Common myeloid progenitor, CD34-positive (primary cell): Measurements from ENCODE around the gene OR6K3. TPM values are rescaled to one million over a fixed set of nuclear protein-coding genes. Genes with fewer than 3 reads are reported as not detected.

Experiments
- CTCF ChIA-PET: fragments of 350-600 bp; sonication (Branson Sonifier 250); formaldehyde crosslinking; loops from one replicate; lab custom pipeline; 2021; ENCODE audit warnings: antibody characterized with exemption; lab: Charles Lee
- POLR2A ChIA-PET: fragments of 350-600 bp; sonication (Branson Sonifier 250); formaldehyde crosslinking; loops from one replicate; lab custom pipeline; 2021; ENCODE audit warnings: antibody characterized with exemption; lab: Charles Lee
- DNase-seq, 3 donors: peaks; one replicate each; pipeline versions ENCODE4 v3.0.0 to v3.0.0-alpha.2; 2013
- H3K27ac ChIP-seq, 2 experiments: 1 replicate in 1 of 2; 2 replicates in 1 of 2; pipeline ENCODE4 v1.7.0; 2013; ENCODE audit warnings: inconsistent platforms in 2 of 2, low read length in 2 of 2, mild to moderate bottlenecking in 2 of 2, low read depth in 1 of 2, moderate library complexity in 1 of 2; ENCODE audit not compliant: severe bottlenecking in 2 of 2, insufficient read depth in 1 of 2, poor library complexity in 1 of 2
- H3K27me3 ChIP-seq, 5 experiments: replicated peaks in 2 of 5; 1 replicate in 3 of 5; 2 replicates in 2 of 5; pipeline versions ENCODE4 v1.6.1 to v1.7.0; 2013; ENCODE audit warnings: low read length in 4 of 5, mild to moderate bottlenecking in 2 of 5, moderate library complexity in 2 of 5, inconsistent platforms in 1 of 5; ENCODE audit not compliant: insufficient read depth in 5 of 5, control insufficient read depth in 4 of 5
- H3K36me3 ChIP-seq, 4 experiments: 1 replicate in 2 of 4; 2 replicates in 2 of 4; pipeline versions ENCODE4 v1.6.1 to v1.7.0; 2013; ENCODE audit warnings: low read length in 3 of 4, control low read depth in 1 of 4, mild to moderate bottlenecking in 1 of 4; ENCODE audit not compliant: control insufficient read depth in 4 of 4, insufficient read depth in 4 of 4
- H3K4me1 ChIP-seq, 4 experiments: 1 replicate in 3 of 4; 2 replicates in 1 of 4; pipeline versions ENCODE4 v1.6.1 to v1.7.1; 2013; ENCODE audit warnings: low read length in 3 of 4, mild to moderate bottlenecking in 3 of 4, control low read depth in 1 of 4, inconsistent platforms in 1 of 4, moderate library complexity in 1 of 4; ENCODE audit not compliant: control insufficient read depth in 4 of 4, insufficient read depth in 4 of 4; ENCODE audit errors: control extremely low read depth in 1 of 4
- H3K4me3 ChIP-seq, 7 experiments: 1 replicate in 4 of 7; 2 replicates in 3 of 7; pipeline versions ENCODE4 v1.5.1 to v1.7.0; 2013; ENCODE audit warnings: mild to moderate bottlenecking in 7 of 7, low read length in 6 of 7, moderate library complexity in 6 of 7, inconsistent platforms in 2 of 7, low read depth in 2 of 7, control low read depth in 1 of 7; ENCODE audit not compliant: insufficient read depth in 4 of 7, control insufficient read depth in 1 of 7; ENCODE audit errors: extremely low read depth in 1 of 7
- H3K9me3 ChIP-seq, 5 experiments: 1 replicate in 4 of 5; 2 replicates in 1 of 5; pipeline versions ENCODE4 v1.6.1 to v1.7.1; 2013; ENCODE audit warnings: low read length in 4 of 5, mild to moderate bottlenecking in 2 of 5, inconsistent platforms in 1 of 5, low read depth in 1 of 5, moderate library complexity in 1 of 5; ENCODE audit not compliant: control insufficient read depth in 4 of 5, insufficient read depth in 2 of 5; ENCODE audit errors: control extremely low read depth in 1 of 5
- WGBS: methylation state at CpG from one replicate; pipeline ENCODE4 v1.1.5; 2013; ENCODE audit not compliant: insufficient coverage; 5-methylcytosine and 5-hydroxymethylcytosine counted together
- polyA plus RNA-seq: library from polyadenylated mRNA; unstranded; fragments of 120-200 nt; gene quantifications from one replicate; pipeline ENCODE4 v1.2.1, GENCODE V29; 2013

The OR6K3 gene, protein sequence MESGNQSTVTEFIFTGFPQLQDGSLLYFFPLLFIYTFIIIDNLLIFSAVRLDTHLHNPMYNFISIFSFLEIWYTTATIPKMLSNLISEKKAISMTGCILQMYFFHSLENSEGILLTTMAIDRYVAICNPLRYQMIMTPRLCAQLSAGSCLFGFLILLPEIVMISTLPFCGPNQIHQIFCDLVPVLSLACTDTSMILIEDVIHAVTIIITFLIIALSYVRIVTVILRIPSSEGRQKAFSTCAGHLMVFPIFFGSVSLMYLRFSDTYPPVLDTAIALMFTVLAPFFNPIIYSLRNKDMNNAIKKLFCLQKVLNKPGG
- not detected for polyA plus RNA-seq

DNA sequence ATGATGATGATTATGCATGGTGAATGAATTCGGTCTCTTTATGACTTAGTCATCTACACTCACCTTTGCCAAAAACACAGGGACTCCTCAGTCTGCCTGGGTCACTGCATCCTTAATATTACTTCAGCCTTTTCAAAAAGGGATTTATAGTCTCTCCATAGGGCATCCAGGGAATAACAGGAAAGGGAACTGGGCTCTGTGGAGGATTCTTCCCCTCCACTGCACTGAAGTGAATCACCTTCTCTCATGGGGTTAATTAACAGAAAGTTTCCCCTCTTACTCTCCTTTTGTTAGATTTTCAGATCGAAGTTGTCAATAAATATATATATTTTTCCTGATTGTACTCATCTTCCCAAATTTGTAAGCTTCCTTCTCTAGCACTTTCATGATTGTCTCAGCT is at the start of gene OR6K3:
TSS of gene OR6K3 (minus strand) at position 101 of the 400 bp plus-strand sequence. CDS start 2,605 bp downstream, outside the sequence.
- no peak for DNase-seq
- no CpG with 5 or more reads among the region's 2 CpGs for WGBS
- no peaks in the 10 kb centered on the region for H3K36me3 ChIP-seq
- H3K9me3 ChIP-seq, result no peaks in the 10 kb centered on the region
- H3K27me3 ChIP-seq, result no peaks in the 10 kb centered on the region
- H3K4me1 ChIP-seq, result no peaks in the 10 kb centered on the region
- ChIA-PET POLR2A (no interaction called here), CTCF (interaction anchor here (0.6 kb wide), 1 partner anchor 93 kb away, joined by 3 read pairs; no protein-coding TSS in a partner anchor)
- no peak within 1 kb of the TSS for H3K27ac ChIP-seq
- no peak within 1 kb of the TSS for H3K4me3 ChIP-seq

DNA sequence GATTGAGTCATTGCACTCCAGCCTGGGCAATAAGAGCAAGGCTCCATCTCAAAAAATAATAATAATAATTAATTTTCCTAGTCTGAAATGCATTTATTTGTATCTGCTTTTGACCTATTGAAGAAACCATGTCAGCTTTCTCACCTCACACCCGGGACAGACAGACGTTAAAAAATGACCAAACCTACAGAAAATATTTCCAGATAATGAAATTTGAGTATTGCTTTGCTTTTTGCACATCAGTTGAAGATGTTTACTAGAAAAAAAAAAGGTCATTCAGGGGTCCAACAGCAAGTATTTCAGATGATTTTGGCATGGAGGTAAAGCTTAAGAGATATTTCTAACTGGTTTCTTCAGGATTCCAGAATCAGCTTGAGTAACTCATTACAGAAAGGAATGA is 33.9 kb upstream of the OR6K3 start, which contains the start of gene OR6K6:
TSS of gene OR6K6 (plus strand) at position 301 of the 400 bp plus-strand sequence. CDS start 168 bp downstream, outside the sequence.
- no peaks in the 10 kb centered on the region for H3K4me1 ChIP-seq
- DNase-seq, result no peak
- POLR2A ChIA-PET, result no interaction called here
- no peak within 1 kb of the TSS for H3K27ac ChIP-seq
- no peaks in the 10 kb centered on the region for H3K27me3 ChIP-seq
- no CpG with 5 or more reads among the region's 2 CpGs for WGBS
- CTCF ChIA-PET, result interaction anchor here (1.2 kb wide), 1 partner anchor 29 kb away, joined by 3 read pairs; no protein-coding TSS in a partner anchor
- H3K4me3 ChIP-seq, result no peak within 1 kb of the TSS
- no peaks in the 10 kb centered on the region for H3K36me3 ChIP-seq
- H3K9me3 ChIP-seq, result no peaks in the 10 kb centered on the region

DNA sequence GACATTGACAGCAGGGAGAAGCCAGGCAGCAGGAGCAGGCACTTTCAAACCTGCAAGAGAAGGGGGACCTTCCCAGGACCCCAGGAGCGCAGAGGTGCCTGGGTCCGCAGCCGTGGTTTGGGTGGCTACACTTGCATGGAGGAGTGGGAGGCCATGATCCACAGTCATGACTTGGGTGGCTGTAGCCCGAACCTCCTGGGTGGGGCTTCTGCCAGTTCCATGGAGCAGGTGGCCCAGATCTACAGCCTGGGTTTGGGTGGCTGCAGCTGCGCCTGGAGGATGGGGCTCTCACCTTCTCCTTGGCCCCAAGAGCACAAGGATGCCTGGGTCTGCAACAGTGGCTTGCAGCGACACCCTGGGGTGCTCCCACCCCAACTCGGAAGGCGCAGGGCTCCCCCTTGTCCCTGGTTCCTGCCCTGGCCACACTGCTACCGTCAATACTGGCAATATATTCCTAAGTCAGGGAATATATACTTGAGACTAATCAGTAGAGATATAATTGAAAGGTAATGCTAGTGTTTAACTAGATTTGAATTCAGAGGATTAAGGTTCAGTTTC is 31.7 kb upstream of the OR6K3 start:
- Histone ChIP-seq H3K4me1 (no peaks in the 10 kb centered on the region), H3K9me3 (no peaks in the 10 kb centered on the region), H3K4me3 (no peak overlapping the region), H3K27ac (no peak overlapping the region), H3K36me3 (no peaks in the 10 kb centered on the region), H3K27me3 (no peaks in the 10 kb centered on the region)
- ChIA-PET CTCF (no interaction called here), POLR2A (no interaction called here)
- DNase-seq, result no peak
- 100% methylated on average over 9 of the region's 9 CpGs for WGBS

DNA sequence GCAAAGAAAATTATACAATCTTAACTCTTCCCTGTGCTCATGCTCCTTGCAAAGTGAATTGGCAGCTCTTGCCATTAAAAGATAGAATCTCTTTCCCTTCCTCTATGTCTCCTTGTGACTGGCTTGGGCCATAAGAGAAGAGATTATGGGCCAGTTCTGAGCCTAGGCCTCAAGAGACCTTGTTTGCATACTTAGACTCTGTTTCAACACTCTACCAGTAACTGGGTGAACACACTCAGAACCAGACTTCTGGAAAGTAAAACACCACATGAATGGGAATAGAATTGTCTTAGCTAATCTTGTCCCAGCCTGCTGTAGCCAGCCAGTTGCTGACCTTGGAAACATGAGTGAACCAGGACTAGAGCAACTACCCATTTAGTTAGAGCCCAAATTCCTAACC is 15.3 kb upstream of the OR6K3 start:
- no peaks in the 10 kb centered on the region for H3K27me3 ChIP-seq
- ChIA-PET POLR2A (no interaction called here), CTCF (no interaction called here)
- H3K4me3 ChIP-seq, result no peak overlapping the region
- no peaks in the 10 kb centered on the region for H3K36me3 ChIP-seq
- H3K4me1 ChIP-seq, result no peaks in the 10 kb centered on the region
- DNase-seq, result no peak
- no peak overlapping the region for H3K27ac ChIP-seq
- H3K9me3 ChIP-seq, result no peaks in the 10 kb centered on the region

DNA sequence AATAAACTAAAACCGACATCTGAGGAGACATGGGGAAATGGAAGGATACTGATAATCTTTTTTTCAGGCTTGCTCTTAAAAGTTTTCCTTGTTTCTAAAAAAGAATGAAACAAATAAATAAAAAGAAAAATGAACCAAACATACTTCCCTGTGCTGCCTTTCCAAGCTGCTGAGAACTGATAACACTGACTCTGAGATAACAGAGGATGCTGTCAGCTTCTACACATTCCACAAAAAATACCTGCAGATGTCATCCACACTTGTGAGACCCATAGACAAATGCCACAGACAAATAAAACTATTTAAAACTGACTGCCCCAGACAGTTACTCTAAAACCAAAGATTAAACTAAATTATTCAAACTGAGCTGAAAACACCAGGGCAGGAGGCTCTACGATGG is 12.0 kb upstream of the OR6K3 start:
- no peaks in the 10 kb centered on the region for H3K27me3 ChIP-seq
- H3K4me1 ChIP-seq, result no peaks in the 10 kb centered on the region
- DNase-seq, result no peak
- ChIA-PET POLR2A (no interaction called here), CTCF (interaction anchor here (1.2 kb wide), 1 partner anchor 52 kb away, joined by 3 read pairs; no protein-coding TSS in a partner anchor)
- H3K9me3 ChIP-seq, result no peaks in the 10 kb centered on the region
- H3K4me3 ChIP-seq, result no peak overlapping the region
- 100% methylated on average over 1 of the region's 2 CpGs for WGBS
- H3K27ac ChIP-seq, result no peak overlapping the region
- H3K36me3 ChIP-seq, result no peaks in the 10 kb centered on the region

DNA sequence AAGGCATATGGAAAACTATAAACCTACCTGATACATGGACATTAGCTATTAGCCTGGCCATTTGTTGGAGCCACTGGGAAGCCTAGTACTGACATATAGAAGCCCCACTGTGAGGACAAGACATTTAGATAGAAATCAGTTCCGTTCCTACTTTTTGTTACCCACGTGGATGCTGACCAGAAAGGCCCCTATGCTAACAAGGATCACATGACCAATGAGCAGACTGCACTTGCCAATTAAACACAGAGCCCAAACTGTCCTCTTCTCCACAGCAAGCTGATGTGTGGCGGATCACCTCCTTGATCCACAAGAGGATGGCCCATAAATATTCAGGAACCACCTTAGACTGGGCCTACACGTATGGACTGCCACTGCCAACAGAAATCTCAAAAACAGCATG is 11.2 kb upstream of the OR6K3 start:
- CTCF ChIA-PET, result no interaction called here
- POLR2A ChIA-PET, result no interaction called here
- H3K27ac ChIP-seq, result no peak overlapping the region

DNA sequence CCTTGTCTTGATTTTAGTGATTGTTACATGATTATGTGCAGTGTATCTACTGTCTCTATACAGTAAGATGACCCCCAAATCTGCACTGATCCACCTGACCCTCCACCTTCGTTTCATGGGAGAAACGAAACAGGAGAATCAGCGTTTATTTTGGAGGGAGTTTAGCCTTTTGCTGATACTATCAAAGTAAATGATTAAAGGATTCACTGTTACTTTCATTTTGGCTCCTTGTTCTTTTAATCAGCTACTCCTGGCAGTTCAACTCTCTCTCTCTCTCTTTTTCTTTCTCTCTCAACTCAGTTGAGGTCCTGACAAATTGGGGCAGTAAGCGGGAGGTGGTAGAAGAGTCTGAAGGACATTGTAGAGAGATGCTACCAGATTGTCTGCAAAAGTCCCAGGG is 9.9 kb upstream of the OR6K3 start:
- no peak for DNase-seq
- POLR2A ChIA-PET, result no interaction called here
- 100% methylated on average over 1 of the region's 4 CpGs for WGBS

More for the DNA sequence above, 11.2 kb upstream of the OR6K3 start:
- no peak overlapping the region for H3K4me3 ChIP-seq
- H3K4me1 ChIP-seq, result no peaks in the 10 kb centered on the region
- no peak for DNase-seq
- 98% methylated on average over 4 of the region's 4 CpGs for WGBS
- no peaks in the 10 kb centered on the region for H3K9me3 ChIP-seq
- no peaks in the 10 kb centered on the region for H3K36me3 ChIP-seq
- H3K27me3 ChIP-seq, result no peaks in the 10 kb centered on the region

More for the DNA sequence above, 9.9 kb upstream of the OR6K3 start:
- Histone ChIP-seq H3K9me3 (no peaks in the 10 kb centered on the region), H3K27ac (no peak overlapping the region), H3K27me3 (no peaks in the 10 kb centered on the region), H3K36me3 (no peaks in the 10 kb centered on the region), H3K4me3 (no peak overlapping the region), H3K4me1 (no peaks in the 10 kb centered on the region)
- CTCF ChIA-PET, result interaction anchor here (0.5 kb wide), 1 partner anchor 457 kb away, joined by 3 read pairs; no protein-coding TSS in a partner anchor
